Measurements from ENCODE around the gene ACOT11. TPM values are rescaled to one million over a fixed set of nuclear protein-coding genes. Genes with fewer than 3 reads are reported as not detected.

Gene ACOT11
- total RNA-seq, 1 donor from 2014 or later = 1.7 TPM

- Mint-ChIP-seq H3K4me3 (ENCODE audit: low read depth) (no peak overlapping the region), H3K27me3 (peaks cover 37% of the 10 kb centered on the region), H3K9me3 (ENCODE audit: low read depth) (no peaks in the 10 kb centered on the region), H3K4me1 (ENCODE audit: low read depth) (peaks cover 5% of the 10 kb centered on the region), H3K27ac (peak overlapping the region; percentile 26), H3K36me3 (ENCODE audit: insufficient read depth) (no peaks in the 10 kb centered on the region)
- no peak for DNase-seq (ENCODE audit: low spot score, unreplicated experiment)
- TF ChIP-seq CTCF (IDR thresholded peaks at IDR 0.05; ENCODE audit: unreplicated experiment) = no peak
Observed at GRCh38 chr1:54546651-54547401, 1.2 kb upstream of the ACOT11 start.

GRCh38 chr1:54548389-54549044, 489 bp downstream of the ACOT11 start:
- no peak for DNase-seq (ENCODE audit: low spot score, unreplicated experiment)
- H3K36me3 Mint-ChIP-seq (ENCODE audit: insufficient read depth) = no peaks in the 10 kb centered on the region
- H3K9me3 Mint-ChIP-seq (ENCODE audit: low read depth) = no peaks in the 10 kb centered on the region
- no peak overlapping the region for H3K27ac Mint-ChIP-seq
- H3K4me3 Mint-ChIP-seq (ENCODE audit: low read depth) = no peak overlapping the region
- peaks cover 28% of the 10 kb centered on the region for H3K27me3 Mint-ChIP-seq
- no peak for TF ChIP-seq CTCF (IDR thresholded peaks at IDR 0.05; ENCODE audit: unreplicated experiment)
- H3K4me1 Mint-ChIP-seq (ENCODE audit: low read depth) = no peaks in the 10 kb centered on the region

GRCh38 chr1:54549181-54549924, 1.3 kb downstream of the ACOT11 start:
- no peaks in the 10 kb centered on the region for H3K4me1 Mint-ChIP-seq (ENCODE audit: low read depth)
- H3K4me3 Mint-ChIP-seq (ENCODE audit: low read depth) = no peak overlapping the region
- H3K9me3 Mint-ChIP-seq (ENCODE audit: low read depth) = no peaks in the 10 kb centered on the region
- H3K27ac Mint-ChIP-seq = no peak overlapping the region
- TF ChIP-seq CTCF (IDR thresholded peaks at IDR 0.05; ENCODE audit: unreplicated experiment) = no peak
- DNase-seq (ENCODE audit: low spot score, unreplicated experiment) = no peak
- peaks cover 20% of the 10 kb centered on the region for H3K27me3 Mint-ChIP-seq
- no peaks in the 10 kb centered on the region for H3K36me3 Mint-ChIP-seq (ENCODE audit: insufficient read depth)

GRCh38 chr1:54551891-54552290, 3.9 kb downstream of the ACOT11 start:
- DNase-seq (ENCODE audit: low spot score, unreplicated experiment) = no peak
- Mint-ChIP-seq H3K4me1 (ENCODE audit: low read depth) (no peaks in the 10 kb centered on the region), H3K4me3 (ENCODE audit: low read depth) (no peak overlapping the region), H3K27ac (no peak overlapping the region), H3K9me3 (ENCODE audit: low read depth) (peaks cover 10% of the 10 kb centered on the region), H3K27me3 (peaks cover 9% of the 10 kb centered on the region), H3K36me3 (ENCODE audit: insufficient read depth) (no peaks in the 10 kb centered on the region)
- TF ChIP-seq CTCF (IDR thresholded peaks at IDR 0.05; ENCODE audit: unreplicated experiment) = no peak

- Mint-ChIP-seq H3K4me1 (ENCODE audit: low read depth) (no peaks in the 10 kb centered on the region), H3K27me3 (peaks cover 9% of the 10 kb centered on the region), H3K4me3 (ENCODE audit: low read depth) (no peak overlapping the region), H3K27ac (no peak overlapping the region), H3K9me3 (ENCODE audit: low read depth) (peaks cover 10% of the 10 kb centered on the region), H3K36me3 (ENCODE audit: insufficient read depth) (no peaks in the 10 kb centered on the region)
- no peak for DNase-seq (ENCODE audit: low spot score, unreplicated experiment)
- TF ChIP-seq CTCF (IDR thresholded peaks at IDR 0.05; ENCODE audit: unreplicated experiment) = no peak
Observed at GRCh38 chr1:54553602-54554313, 5.7 kb downstream of the ACOT11 start.

All from progenitor cell of endocrine pancreas (in vitro differentiated cells).